GM18508 (cell line): ENCODE data around the gene GCNA.

Experiments
- ATAC-seq: cut with Tn5 transposase; IDR thresholded peaks from one replicate; pipeline ENCODE4 v1.9.1; 2021; ENCODE audit warnings: moderate number of reproducible peaks; ENCODE audit not compliant: insufficient read depth, unreplicated experiment

The GCNA gene

GRCh38 chrX:71578253-71579135 is at the start of gene GCNA:
Gene GCNA, plus strand, starts transcription at chrX:71578437. Its CDS starts 2,385 bp downstream, at chrX:71580822.
- no peak for ATAC-seq

GRCh38 chrX:71532078-71532752 is 46.0 kb upstream of the GCNA start:
- ATAC-seq = no peak

DNA sequence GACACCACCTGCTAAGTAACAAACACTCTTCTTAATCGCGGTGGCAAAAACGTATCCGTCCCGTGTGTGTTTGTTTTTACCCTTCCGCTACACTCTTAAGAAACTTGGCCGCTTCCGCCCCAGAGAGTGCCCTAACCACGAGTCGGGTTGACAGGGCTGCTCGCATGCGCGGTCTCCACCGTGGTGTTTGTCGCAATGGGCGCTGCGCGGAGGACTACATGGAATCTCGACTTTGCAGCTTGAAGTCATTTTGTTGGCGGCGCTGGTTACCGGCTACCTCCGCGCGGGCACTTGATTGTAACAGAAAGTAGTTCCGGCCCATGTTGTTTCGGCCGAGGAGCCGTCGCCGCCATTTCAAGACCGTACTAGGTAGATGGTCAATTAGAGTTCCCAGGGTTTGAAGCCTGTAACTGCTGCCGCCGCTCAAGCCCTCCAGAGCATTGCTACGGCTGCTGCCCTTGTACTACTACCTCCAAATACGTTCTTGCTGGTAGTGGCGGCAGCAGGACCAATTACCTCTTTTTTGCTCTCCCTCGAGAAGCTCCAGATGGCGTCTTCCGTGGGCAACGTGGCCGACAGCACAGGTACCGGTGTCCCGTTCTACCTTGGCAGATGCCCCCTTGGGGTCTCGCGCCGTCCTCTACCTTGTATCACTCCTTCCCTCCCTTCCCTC is 45.3 kb upstream of the GCNA start, which contains the start of gene OGT:
Gene OGT, plus strand, starts transcription at position 352 of the 673 bp plus-strand sequence. Its CDS starts 196 bp downstream, at position 548.
- ATAC-seq = peak; percentile 42

GRCh38 chrX:71533516-71533850 is 44.8 kb upstream of the GCNA start:
- ATAC-seq = no peak

DNA sequence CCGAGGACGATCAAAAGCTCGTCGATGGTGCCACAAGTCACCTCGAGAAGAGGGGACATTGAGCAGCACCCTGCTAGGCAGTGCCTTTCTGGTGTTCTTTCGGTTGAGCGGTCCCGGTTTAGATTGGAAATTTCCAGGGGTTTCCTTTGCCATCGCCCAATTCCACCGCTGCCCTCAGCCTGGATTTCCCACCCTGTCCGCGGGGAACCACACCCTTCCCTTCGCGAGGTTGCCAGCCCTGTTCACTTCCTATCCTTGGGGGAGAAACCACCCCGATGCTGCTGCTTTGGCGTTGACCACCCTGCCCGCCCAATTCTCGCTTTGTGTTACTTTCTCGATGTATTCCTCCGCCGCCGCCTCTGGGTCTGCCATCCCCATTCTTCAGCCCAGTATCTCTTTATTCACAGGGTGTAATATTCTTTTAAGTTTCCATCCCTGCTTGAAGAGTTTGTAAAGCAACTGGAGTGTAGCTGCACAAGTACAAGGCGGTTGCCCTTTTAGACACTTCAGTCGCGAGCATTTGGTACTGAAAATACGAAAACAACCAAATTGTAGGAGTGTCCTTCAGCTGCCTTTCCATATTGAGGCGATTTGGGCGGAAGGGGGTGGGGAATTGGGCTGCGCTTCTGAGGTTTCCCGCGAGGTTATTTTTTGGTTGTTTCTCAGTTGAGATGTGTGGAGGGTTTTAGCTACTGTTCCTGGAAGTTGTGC is 44.2 kb upstream of the GCNA start:
- no peak for ATAC-seq

DNA sequence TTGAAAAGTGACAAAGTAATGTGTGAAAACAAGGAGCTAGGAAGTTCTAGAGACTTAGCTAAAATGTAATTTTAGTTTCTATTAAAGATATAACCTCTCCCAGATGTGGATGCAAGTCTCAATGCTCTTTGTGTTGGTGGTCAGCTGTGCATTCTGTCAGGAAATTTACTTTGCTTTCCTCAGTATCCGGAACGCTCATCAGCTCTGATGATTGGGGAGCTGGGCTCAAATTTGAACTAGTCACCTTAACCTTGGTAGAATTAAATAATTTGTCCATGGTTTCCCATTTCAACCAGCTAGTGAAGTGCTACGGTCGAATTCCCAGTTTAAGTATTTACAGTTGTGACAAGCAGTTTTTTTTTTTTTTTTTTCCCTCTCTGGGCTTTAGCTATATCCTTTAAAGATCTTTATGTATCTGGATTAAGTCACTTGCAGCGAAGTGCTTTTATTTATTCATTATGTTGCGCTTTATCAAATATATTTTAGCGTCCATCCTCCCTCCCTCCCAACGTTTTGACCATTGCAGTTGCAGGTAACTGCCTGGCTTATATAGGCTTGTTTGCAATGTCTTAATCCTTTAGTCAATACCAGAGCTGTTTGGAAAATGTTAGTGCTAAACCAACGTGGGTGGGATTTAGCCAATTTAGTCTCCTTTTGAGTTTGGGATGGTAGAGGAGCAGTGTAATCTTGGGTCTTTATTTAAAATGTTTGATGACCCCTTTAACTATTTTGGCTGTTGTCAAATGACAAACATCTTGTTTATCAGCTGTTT is 43.3 kb upstream of the GCNA start:
- ATAC-seq = no peak

DNA sequence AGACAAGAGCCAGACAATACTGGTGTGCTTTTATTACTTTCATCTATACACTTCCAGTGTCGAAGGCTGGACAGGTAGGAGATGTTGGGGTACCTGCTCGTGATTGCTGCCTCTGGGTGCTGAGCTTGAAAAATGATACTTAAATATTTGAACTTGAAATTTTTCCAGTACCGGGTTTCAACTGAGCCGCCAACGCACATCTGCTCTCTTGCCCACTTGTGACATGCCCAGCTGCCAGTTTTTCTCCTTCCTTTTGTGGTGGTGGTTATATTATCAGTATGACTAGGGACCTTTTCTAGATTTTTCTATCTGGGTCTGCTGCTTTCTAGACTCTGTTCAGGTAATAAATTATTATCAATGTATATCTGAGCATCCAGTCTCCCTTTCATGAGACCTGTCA is 42.0 kb upstream of the GCNA start:
- ATAC-seq = no peak

GRCh38 chrX:71537743-71538142 is 40.5 kb upstream of the GCNA start:
- ATAC-seq = no peak

- no peak for ATAC-seq
Observed at GRCh38 chrX:71540801-71541200, 37.4 kb upstream of the GCNA start.

DNA sequence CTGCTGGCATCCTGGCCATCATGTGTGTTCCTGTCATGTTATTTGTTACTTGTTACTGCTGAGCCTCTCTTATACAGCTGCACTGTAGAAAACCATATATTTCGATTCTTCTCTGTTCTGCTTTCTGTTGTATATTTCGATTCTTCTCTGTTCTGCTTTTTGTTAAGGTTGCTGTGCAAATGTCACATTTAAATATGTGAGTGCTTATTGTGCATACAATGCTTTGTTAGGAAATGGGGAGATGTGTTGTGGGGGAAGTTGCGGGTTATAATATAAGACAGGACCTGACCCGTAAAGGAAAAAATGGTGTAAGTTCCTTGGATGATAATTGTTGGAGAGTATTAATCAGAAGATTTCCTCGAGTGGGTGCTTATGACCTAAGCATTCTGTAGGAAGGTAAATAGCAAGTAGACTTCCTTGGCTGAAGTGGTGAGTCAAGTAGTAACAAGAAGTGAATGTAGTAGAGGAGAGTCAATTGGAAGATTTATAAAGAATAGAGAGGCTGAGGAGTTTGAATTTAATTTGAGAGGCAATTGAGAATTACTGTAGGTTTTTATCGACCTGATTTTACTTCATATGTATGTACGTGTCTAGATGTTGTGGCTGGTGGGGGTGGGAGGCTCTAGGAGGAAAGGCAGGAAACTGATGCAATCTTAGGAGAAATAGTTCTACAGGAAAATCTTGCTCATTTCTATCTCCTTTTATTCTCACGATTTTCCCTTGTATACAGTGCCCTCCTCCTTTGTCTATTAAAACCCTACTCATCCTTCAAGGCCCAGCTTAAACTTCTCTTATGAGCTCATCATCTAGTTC is 36.8 kb upstream of the GCNA start:
- ATAC-seq = peak; percentile 47

GRCh38 chrX:71542411-71542810 is 35.8 kb upstream of the GCNA start:
- no peak for ATAC-seq

- no peak for ATAC-seq
Observed at GRCh38 chrX:71542825-71543224, 35.4 kb upstream of the GCNA start.

GRCh38 chrX:71543316-71543715 is 34.9 kb upstream of the GCNA start:
- ATAC-seq = no peak

- ATAC-seq = no peak
Observed at GRCh38 chrX:71545364-71545763, 32.9 kb upstream of the GCNA start.

GRCh38 chrX:71546879-71547278 is 31.4 kb upstream of the GCNA start:
- no peak for ATAC-seq

GRCh38 chrX:71547339-71547738 is 30.9 kb upstream of the GCNA start:
- ATAC-seq = no peak

DNA sequence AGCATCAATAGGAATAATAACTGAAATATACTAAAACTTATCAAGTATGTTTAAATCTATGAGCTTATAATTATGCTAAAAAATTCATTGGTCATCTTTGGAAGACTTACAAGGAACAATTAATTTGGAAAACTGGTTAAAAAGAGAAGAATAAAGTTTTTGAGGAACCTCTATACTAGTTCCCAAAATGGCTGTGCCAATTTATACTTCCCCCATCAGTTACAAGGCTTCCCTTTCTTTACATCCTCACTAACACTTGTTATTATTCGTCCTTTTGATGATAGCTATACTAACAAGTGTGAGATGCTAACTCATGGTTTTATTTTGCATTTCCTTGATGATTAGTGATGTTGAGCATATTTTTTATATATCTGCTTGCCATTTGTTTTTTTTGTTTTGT is 28.3 kb upstream of the GCNA start:
- ATAC-seq = no peak

GRCh38 chrX:71550578-71550977 is 27.7 kb upstream of the GCNA start:
- ATAC-seq = no peak

- no peak for ATAC-seq
Observed at GRCh38 chrX:71556036-71556435, 22.2 kb upstream of the GCNA start.
